T-helper 1 cell (primary cell): ENCODE measurements around the gene LAG3.

Experiments
- DNase-seq, 5 donors: peaks; one replicate each; pipeline ENCODE4 v3.0.0-alpha.2; 2012 to 2020

Gene LAG3

DNA sequence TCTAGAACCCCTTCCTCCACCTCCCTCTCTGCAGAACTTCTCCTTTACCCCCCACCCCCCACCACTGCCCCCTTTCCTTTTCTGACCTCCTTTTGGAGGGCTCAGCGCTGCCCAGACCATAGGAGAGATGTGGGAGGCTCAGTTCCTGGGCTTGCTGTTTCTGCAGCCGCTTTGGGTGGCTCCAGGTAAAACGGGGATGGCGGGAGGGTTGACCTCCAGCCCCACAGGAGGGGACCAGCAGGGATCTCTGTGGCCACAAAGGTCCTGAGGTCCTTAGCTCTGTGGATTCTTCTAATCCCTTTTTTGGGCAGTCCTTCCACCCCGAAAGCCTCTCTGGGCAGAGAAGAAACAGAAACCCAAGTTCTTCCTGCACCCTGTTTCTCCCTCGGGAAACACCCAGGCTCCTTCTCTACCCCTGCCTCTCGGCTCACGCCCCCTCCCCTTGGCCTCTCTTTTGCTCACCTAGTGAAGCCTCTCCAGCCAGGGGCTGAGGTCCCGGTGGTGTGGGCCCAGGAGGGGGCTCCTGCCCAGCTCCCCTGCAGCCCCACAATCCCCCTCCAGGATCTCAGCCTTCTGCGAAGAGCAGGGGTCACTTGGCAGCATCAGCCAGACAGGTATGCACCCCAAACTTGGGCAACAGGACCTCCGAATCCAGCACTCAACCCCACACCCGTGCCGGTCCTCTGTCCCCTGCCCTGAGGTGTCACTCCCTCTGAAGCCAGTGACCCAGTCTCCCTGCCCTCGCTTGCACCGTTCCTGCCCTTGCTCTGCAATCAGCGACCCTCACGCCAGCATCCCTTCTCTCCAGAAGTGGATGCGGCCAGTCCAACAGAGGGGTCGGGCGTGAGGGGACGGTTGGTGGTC lies 638 bp downstream of the LAG3 start:
- DNase-seq = no peak

DNA sequence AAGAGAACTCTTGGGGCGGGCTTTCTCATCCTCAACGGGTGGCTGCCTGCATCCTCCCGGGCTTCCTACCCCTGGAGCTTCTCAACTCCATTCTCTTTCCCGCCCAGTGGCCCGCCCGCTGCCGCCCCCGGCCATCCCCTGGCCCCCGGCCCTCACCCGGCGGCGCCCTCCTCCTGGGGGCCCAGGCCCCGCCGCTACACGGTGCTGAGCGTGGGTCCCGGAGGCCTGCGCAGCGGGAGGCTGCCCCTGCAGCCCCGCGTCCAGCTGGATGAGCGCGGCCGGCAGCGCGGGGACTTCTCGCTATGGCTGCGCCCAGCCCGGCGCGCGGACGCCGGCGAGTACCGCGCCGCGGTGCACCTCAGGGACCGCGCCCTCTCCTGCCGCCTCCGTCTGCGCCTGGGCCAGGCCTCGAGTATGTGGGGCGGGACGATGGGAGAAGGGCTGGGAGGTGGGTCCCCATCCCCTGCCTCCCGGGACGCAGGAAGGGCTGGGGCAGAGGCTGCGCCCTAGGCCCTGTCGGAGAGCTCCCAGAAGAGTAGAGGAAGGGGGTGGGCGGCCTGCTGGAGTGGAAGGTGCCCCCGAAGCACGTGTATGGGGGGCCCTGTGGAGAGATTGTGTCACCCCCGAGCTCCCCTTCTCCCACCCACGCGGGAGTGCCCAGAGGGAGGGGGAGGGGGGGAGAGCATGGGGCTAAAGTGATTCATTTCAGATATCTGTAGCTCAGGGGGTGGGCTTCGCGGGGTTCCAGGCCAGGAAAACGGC lies 1.5 kb downstream of the LAG3 start:
- DNase-seq = no peak

DNA sequence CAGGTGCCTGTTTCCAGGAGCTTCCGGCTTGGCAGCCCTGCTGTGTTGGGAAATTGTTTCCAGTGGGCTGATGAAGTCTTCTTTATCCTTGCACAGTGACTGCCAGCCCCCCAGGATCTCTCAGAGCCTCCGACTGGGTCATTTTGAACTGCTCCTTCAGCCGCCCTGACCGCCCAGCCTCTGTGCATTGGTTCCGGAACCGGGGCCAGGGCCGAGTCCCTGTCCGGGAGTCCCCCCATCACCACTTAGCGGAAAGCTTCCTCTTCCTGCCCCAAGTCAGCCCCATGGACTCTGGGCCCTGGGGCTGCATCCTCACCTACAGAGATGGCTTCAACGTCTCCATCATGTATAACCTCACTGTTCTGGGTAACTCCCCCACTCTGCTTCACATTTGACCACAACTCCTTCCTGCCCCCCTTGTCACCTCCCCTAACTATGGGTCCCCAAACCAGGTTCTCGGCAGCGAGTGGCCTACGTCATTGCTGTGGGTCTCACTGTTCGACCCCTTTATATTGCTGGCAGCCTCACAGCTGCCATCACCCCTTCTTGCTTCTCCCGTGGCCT lies 2.3 kb downstream of the LAG3 start:
- DNase-seq = peak in 1 of 5 donors; percentile 24

DNA sequence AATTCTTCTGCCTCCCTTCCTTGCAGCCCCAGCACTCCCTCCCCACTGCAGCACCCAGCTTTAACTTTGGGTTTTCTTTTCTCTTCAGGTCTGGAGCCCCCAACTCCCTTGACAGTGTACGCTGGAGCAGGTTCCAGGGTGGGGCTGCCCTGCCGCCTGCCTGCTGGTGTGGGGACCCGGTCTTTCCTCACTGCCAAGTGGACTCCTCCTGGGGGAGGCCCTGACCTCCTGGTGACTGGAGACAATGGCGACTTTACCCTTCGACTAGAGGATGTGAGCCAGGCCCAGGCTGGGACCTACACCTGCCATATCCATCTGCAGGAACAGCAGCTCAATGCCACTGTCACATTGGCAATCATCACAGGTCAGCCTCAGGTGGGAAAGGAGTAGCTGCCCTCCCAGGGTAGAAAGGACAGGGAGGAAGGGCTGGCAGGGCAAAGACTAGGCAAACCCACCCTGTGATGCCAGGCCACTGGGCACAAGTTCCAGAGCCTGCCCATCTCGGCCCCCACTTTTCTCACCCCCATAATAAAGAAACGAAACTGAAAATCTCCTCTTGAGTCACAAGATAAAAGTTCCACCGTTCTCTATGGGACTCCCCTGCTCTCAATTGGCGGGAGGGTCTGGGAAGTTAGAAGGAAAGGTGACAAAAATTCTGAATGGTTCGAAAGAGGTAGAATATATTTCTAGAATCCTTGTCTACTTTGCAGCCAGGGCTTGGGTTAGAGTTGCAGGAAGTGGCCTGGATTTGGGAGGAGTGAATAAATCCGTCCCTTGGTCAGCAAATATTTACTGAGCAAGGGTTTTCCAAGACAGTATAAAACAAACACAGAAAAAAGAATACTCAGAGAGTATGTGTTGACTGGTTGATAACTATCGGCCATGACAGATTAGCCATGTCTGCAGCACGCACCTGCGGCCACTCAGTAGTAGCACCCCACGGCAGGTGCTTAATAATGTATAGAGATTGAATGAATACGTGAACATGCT lies 3.2 kb downstream of the LAG3 start:
- no peak for DNase-seq

DNA sequence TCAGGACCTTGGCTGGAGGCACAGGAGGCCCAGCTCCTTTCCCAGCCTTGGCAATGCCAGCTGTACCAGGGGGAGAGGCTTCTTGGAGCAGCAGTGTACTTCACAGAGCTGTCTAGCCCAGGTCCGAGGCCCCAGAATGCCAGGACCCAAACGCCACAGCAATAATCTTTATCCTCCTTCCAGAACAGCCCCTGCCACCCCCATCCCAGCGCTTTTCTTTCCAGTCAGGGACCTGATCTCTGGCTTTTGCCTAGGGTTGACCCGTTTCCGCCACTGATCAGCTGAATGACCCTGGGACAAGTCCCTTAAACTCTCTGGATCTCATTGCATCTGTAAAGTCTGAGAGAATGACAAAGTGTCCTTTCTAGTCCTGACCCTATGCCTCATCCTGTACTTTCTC lies 5.1 kb downstream of the LAG3 start:
- no peak for DNase-seq

DNA sequence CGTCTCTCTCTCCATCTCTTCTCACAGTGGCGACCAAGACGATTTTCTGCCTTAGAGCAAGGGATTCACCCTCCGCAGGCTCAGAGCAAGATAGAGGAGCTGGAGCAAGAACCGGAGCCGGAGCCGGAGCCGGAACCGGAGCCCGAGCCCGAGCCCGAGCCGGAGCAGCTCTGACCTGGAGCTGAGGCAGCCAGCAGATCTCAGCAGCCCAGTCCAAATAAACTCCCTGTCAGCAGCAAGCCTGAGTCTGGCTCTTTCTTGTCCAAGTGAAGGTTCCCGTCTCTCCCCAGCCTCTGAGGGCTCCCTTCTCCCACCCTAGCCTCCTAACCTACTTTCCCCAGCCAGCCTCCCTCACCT lies 5.9 kb downstream of the LAG3 start:
- DNase-seq = no peak

DNA sequence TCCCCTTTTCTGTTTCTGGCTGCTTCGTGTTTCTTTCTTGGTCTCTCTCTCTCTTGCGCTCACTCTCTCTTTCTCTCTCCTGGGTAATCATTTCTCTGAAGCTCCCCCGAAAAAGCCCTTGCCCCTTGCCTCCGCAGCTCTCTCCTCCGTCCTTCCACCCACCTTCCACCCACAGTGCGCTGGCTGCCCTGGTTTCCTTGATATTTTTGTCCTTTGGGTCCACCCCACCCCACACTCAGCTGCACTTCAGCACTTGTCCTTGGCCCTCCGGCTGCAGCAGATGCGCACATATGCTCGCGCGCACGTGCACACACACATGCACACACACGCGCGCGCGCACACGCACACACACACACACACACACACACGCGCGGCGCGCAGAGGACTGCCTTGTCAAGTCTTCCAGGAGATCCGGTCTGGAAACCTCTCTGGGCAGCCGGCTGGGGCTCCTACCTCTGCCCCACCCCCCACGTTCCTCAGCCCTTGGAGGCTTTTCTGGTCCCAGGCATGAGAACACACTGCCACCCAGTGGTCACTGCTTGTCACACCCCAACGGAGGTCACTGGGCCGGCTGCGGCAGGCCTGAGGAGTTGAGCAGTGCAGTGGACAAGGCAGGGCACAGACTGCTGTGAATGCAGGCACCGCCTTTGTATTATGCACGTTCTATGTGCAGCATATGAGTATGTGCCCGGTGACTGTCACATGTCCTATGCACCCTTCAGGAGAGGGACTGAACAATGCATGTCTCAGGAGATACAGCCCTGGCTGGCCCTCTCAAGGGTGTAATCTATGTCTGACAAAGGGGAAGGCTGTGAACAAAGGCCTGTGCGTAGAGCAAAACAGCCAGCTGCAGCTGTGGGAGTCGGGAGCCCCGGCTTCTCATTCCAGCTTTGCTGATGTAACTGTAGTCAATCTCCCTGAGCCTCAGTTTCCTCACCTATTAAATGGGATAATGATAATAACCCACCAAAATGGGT lies 6.5 kb downstream of the LAG3 start:
- peak; percentile 77 to 87 (median 86) for DNase-seq

DNA sequence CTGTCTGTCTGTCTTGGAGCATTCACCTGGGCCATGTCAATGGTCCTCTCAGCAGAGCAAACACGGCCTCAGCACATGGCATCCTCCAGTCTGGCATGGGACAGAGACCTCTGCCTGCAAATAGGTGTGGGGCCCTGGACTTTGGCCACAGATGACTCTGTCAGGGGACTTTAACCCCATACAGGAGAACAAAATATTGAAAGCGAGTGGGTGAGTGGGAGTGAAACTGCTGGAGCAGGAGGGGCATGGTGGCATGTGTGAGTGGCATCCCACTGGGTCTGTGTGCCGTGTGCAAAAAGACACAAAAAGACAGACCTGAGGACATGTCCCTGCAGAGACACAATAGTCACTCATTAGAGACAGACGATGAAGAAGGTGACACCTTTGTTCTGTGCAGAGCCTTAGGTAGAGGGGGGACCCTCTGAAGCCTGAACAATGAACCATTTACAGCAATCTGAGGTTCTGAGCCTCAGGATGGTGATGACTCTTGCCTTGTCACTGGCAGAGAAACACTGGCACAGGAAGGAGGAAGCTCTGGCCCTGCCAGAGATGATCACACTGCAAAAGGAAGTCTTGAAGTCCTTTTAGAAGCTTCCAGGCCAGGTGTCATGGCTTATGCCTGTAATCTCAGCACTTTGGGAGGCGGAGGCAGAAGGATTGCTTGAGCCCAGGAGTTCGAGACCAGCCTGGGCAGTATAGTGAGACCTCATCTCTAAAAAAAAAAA lies 7.5 kb downstream of the LAG3 start:
- no peak for DNase-seq

DNA sequence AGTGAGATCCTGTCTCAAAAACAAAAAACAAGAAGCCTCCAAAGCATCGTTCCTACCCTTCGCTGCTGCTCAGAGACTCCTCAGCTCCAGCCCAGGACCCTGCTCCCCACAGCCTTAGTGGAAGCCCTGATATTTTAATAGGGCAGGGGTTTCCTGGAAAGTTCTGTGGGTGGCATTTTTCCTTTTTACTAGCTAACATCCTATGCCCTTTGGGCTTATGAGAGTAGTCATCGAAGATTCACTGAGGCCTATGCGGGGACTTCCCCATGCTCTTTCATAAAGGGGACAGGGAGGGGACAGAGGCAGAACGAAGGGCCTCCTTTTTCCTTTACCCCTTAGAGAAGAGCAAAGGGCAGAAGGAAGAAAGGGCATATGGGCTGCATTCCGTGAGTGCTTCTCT lies 8.3 kb downstream of the LAG3 start:
- DNase-seq = no peak

DNA sequence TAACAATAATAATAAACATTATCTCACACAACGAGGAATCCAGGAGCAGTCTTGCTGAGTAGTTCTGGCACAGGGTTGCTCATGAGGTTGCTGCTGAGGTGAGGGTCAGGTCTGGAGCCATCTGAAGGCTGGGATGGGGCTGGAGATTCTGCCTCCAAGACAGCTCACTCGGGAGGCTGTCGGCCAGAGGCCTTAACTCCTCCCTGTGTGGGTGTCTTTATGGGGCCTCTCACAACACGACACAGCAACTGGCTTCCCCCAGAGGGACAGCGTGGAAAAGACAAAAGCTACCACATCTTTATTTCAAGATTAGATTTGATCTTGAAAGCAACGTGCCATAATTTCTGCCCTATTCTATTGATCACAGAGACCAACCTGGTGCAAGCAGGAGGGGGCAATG lies 9.8 kb downstream of the LAG3 start:
- no peak for DNase-seq

DNA sequence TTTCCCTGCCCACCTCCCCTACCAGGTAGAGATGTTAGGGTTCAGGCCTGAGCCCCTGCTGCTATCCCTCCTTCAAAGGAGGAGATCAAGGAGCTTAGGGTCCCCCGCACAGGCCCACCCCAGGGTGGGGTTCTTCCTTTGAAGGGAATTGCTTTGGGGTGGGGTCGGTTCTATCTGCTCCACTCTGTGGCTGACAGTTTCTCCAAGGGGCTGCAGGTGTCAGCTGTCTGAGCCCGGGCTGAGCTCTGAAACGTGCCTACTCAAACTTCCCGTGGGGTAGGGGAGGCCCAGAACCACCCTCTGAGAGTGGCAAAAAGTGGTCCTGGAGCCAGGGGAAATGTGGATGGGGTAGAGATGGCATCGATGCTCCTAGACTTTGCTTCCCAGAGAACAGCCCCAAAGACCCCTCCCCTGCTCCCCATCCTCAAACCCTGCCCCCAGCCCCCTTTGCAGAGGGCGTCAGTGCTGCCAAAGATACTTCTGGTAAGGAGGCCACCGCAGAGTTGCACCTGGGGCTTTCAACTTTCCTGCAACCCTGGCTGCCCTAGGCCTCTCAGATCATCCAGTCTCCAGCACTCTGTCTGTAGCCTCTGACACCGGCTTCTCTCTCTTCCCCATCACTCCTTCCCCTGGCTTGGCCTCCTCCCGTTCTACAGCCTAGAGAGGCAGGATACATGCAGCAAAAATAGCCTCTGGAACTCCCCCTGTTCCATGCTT lies 10.7 kb downstream of the LAG3 start:
- no peak for DNase-seq

DNA sequence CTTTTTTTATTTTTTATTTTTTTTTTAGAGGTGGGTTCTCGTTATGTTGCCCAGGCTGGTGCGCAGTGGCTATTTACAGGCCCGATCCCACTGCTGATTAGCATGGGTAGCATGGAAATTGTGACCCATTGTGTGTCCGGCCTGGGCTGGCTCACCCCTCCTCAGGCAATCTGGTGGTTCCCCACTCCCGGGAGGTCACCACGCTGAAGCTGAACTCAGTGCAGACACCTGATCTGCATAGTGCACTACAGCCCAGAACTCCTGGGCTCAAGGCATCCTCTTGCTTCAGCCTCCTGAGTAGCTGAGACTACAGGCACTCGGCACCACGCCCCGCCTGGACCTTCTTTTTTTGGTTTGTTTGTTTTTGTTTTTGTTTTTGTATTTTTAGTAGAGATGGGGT lies 11.5 kb downstream of the LAG3 start:
- no peak for DNase-seq

DNA sequence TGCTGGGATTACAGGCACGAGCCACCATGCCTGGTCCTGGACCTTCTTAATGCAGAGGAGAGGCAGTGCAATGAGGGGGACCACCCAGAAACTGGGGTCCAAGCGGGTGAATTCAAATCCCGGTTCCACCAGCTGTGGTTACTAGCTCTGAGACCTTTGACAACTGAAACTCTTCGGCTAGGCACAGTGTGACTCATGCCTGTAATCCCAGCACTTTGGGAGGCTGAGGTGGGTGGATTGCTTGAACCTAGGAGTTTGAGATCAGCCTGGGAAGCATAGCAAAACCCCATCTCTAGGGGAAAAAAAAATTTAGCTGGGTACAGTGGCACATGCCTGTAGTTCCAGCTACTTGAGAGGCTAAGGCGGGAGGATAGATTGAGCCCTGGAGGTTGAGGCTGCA lies 12.0 kb downstream of the LAG3 start:
- no peak for DNase-seq

DNA sequence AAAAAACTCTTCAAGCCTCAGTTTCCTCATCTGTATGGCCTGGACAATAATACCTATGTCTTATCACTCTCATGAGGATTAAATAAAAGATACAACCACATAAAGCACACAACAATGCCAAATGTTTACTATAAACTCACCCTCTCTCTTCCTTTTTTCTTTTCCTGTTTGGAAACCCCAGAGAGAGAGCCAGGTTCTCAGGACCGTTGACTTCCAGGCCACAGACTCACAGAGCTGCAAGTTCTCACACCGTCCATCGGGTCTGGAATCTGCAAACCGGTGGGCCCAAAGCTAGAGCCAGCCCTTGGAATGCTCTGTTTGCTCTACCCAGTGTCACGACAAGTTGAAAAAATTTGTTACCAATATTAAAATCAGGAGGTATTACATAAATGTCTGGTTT lies 12.4 kb downstream of the LAG3 start:
- DNase-seq = no peak

DNA sequence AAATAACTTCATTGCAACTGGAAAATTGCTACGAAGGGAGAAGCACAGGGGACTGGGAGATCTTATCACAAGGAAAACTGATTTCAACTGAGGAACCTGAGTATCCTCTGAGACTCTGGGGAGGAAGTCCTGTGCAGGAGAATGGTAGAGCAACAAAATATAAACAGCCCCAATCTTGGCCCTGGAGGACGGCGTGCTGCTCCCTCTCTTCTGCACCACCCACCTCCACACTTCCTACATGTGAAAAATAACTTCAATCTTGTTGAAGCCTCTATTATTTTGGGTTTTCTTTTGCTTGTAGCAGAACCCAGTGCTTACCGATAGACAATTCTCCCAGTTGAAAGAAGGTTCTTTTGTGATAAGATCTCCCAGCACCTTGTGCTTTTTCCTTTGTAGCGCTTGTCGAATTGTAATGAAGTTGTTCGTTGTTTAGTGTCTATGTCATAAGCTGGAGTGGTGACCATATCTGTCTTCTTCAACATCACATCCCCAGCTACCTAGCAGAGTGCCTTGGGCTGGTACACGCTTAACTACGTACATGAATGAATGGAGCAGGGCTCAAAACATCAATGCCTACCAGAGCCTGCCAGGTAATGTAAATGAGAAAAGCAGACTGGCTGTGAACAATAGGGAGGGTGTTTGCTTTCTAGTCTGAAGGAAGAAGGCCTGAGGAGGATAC lies 14.2 kb downstream of the LAG3 start:
- no peak for DNase-seq

DNA sequence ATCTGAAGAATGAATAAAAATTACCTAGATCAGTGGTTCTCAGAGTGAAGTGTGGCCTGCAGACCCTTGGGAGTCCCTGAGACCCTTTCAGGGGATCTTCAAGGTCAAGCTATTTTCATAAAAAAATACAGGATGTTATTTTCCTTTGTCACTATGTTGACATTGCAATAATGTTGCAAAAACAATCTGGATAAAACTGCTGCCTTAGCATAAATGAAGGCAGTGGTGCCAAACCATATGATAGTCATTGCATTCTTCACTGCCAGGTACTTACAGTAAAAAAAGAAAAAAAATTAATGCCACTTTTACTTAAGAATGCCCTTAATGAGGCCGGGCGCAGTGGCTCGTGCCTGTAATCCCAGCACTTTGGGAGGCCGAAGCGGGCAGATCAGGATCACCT lies 15.0 kb downstream of the LAG3 start:
- DNase-seq = no peak

DNA sequence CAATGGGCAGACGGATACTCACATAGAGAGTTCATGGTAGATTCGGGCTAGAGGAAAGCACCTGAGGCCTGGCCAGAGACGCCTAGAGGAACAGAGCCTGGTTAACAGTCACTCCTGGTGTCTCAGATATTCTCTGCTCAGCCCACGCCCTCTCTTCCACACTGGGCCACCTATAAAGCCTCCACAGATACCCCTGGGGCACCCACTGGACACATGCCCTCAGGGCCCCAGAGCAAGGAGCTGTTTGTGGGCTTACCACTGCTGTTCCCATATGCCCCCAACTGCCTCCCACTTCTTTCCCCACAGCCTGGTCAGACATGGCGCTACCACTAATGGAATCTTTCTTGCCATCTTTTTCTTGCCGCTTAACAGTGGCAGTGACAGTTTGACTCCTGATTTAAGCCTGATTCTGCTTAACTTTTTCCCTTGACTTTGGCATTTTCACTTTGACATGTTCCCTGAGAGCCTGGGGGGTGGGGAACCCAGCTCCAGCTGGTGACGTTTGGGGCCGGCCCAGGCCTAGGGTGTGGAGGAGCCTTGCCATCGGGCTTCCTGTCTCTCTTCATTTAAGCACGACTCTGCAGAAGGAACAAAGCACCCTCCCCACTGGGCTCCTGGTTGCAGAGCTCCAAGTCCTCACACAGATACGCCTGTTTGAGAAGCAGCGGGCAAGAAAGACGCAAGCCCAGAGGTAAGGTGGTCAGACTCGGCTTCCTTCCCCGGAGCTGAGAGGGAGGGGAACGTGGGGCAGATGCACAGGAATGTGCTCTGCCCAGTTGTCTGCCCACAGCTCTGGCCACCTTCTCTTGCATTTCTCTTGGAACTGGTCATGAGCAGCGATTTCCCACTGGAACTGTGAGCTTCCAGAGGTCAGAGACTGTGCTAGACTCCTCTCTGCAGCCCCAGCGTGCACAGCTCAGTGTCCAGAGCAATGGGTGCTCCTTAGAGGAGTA lies 16.9 kb downstream of the LAG3 start, which contains the start of gene CD4:
TSS of gene CD4 (plus strand) at position 557 of the 953 bp plus-strand sequence. CDS start 10,611 bp downstream, outside the sequence.
- DNase-seq = peak; percentile 40 to 90 (median 55)
